Small intestine (tissue), 16 donors: Measurements from ENCODE around the gene ACSF2. TPM values are rescaled to one million over a fixed set of nuclear protein-coding genes. Genes with fewer than 3 reads are reported as not detected.
A peak's percentile ranks its signal among the peaks of the same experiment; 100 is the strongest.

Experiments
- DNase-seq, 2 donors: peaks; one replicate each; pipeline versions ENCODE4 v3.0.0 to v3.0.0-alpha.2; 2013
- FAIRE-seq: peaks from 2 replicates; lab custom pipeline; 2012; peaks lifted over from hg19 to GRCh38; lab: Jason Lieb, UNC
- H3K27ac ChIP-seq, 3 donors: one replicate each; pipeline ENCODE4 v1.5.1; 2013; ENCODE audit warnings: low read length in 2 of 3, mild to moderate bottlenecking in 2 of 3, control low read depth in 1 of 3, inconsistent platforms in 1 of 3, low read depth in 1 of 3, moderate library complexity in 1 of 3
- H3K27me3 ChIP-seq, 3 donors: one replicate each; pipeline ENCODE4 v1.6.1; 2013; ENCODE audit warnings: low read length in 3 of 3, inconsistent platforms in 1 of 3; ENCODE audit not compliant: control insufficient read depth in 3 of 3, insufficient read depth in 3 of 3
- H3K36me3 ChIP-seq, 3 donors: one replicate each; pipeline ENCODE4 v1.6.1; 2013; ENCODE audit warnings: low read length in 3 of 3, inconsistent platforms in 1 of 3, low read depth in 1 of 3, mild to moderate bottlenecking in 1 of 3, moderate library complexity in 1 of 3; ENCODE audit not compliant: control insufficient read depth in 3 of 3, insufficient read depth in 2 of 3
- H3K4me1 ChIP-seq, 3 donors: one replicate each; pipeline ENCODE4 v1.6.1; 2013; ENCODE audit warnings: low read length in 2 of 3, inconsistent platforms in 1 of 3, low read depth in 1 of 3, mild to moderate bottlenecking in 1 of 3, moderate library complexity in 1 of 3; ENCODE audit not compliant: control insufficient read depth in 3 of 3, insufficient read depth in 2 of 3
- H3K4me3 ChIP-seq, 3 donors: one replicate each; pipeline ENCODE4 v1.5.1; 2013; ENCODE audit warnings: low read length in 3 of 3, control low read depth in 1 of 3, inconsistent platforms in 1 of 3, low read depth in 1 of 3, mild to moderate bottlenecking in 1 of 3, moderate library complexity in 1 of 3
- H3K9me3 ChIP-seq, 2 donors: one replicate each; pipeline ENCODE4 v1.6.1; 2013; ENCODE audit warnings: low read depth in 1 of 2, low read length in 1 of 2; ENCODE audit not compliant: control insufficient read depth in 2 of 2, insufficient read depth in 1 of 2
- WGBS, 3 donors: extraction: QIAGEN DNeasy Blood & Tissue Kit; methylation state at CpG; one replicate each; pipeline ENCODE4 v1.1.7; 2013; 5-methylcytosine and 5-hydroxymethylcytosine counted together
- long read RNA-seq, 10 donors: transcript quantifications; one replicate each; lab custom pipeline, GENCODE V29; 2026
- polyA plus RNA-seq, 4 donors: library from polyadenylated mRNA; stranded (reverse) in 3 of 4; unstranded in 1 of 4; fragments of 200-250 nt in 3 of 4; fragments of 120-200 nt in 1 of 4; gene quantifications; one replicate each; pipeline versions ENCODE4 v1.2.1 to v1.2.3, GENCODE V29; 2013
- donor health status: healthy with polysubstance abuse.
- donor health status: control.
- donor health status: control.
- donor health status: Bipolar disorder and iron deficiency.
- donor health status: healthy.

ACSF2 gene
- polyA plus RNA-seq: 100 to 1,000 TPM in 3 of 4 donors, 10 to 100 TPM in 1; 13.5 to 259 (median 117) TPM
- long read RNA-seq, donor 1: 0 reads
- long read RNA-seq, donor 2: 0 reads
- long read RNA-seq, donor 3, partial matches to known transcripts: 9 of 12 reads
- long read RNA-seq, donor 3, other reads (novel, unspliced or antisense): 0 of 12 reads
- long read RNA-seq, donor 4: 0 reads
- long read RNA-seq, donor 5, partial matches to known transcripts: 15 of 15 reads
- long read RNA-seq, donor 5, other reads (novel, unspliced or antisense): 0 of 15 reads
- long read RNA-seq, donor 6, partial matches to known transcripts: 16 of 19 reads
- long read RNA-seq, donor 6, other reads (novel, unspliced or antisense): 0 of 19 reads
- long read RNA-seq, donor 7, partial matches to known transcripts: 21 of 26 reads
- long read RNA-seq, donor 7, other reads (novel, unspliced or antisense): 0 of 26 reads
- long read RNA-seq, donor 8: 0 reads
- long read RNA-seq, donor 9, partial matches to known transcripts: 0 of 1 reads
- long read RNA-seq, donor 9, other reads (novel, unspliced or antisense): 0 of 1 reads
- long read RNA-seq, donor 10, partial matches to known transcripts: 33 of 36 reads
- long read RNA-seq, donor 10, other reads (novel, unspliced or antisense): 0 of 36 reads

GRCh38 chr17:50425682-50426471, at the start of gene ACSF2:
TSS of gene ACSF2 (plus strand) at chr17:50426218. CDS start at chr17:50426262, 44 bp downstream.
- 1 to 2% (median 1%) methylated on average over 38 to 70 of the region's 70 CpGs for WGBS, 3 donors
- Histone ChIP-seq H3K4me1 (peaks cover 6 to 61% (median 9%) of the 10 kb centered on the region in 3 donors), H3K27ac (peak within 1 kb of the TSS; percentile 67 to 83 (median 83)), H3K36me3 (peaks cover 0 to 3% (median 0%) of the 10 kb centered on the region in 3 donors), H3K4me3 (peak within 1 kb of the TSS; percentile 74 to 90 (median 74)), H3K27me3 (no peaks in the 10 kb centered on the region), H3K9me3 (no peaks in the 10 kb centered on the region)
- no peak for FAIRE-seq
- DNase-seq: peak; percentile 75 to 82

GRCh38 chr17:50379351-50380132, 46.5 kb upstream of the ACSF2 start:
- no peak for FAIRE-seq
- Histone ChIP-seq H3K4me1 (no peaks in the 10 kb centered on the region), H3K36me3 (peaks cover 4 to 49% (median 9%) of the 10 kb centered on the region in 3 donors)

GRCh38 chr17:50380369-50381259, 45.4 kb upstream of the ACSF2 start:
- Histone ChIP-seq H3K27ac (no peak overlapping the region), H3K9me3 (no peaks in the 10 kb centered on the region), H3K4me1 (no peaks in the 10 kb centered on the region), H3K4me3 (no peak overlapping the region), H3K36me3 (peaks cover 9 to 58% (median 18%) of the 10 kb centered on the region in 3 donors), H3K27me3 (no peaks in the 10 kb centered on the region)
- DNase-seq (no peak), FAIRE-seq (no peak)
- 88 to 93% (median 90%) methylated on average over 13 of the region's 13 CpGs for WGBS, 3 donors

More at GRCh38 chr17:50379351-50380132, 46.5 kb upstream of the ACSF2 start:
- WGBS, 3 donors: 89 to 97% (median 95%) methylated on average over 6 of the region's 6 CpGs
- H3K4me3 ChIP-seq: no peak overlapping the region
- H3K9me3 ChIP-seq: no peaks in the 10 kb centered on the region
- DNase-seq: no peak
- no peaks in the 10 kb centered on the region for H3K27me3 ChIP-seq
- no peak overlapping the region for H3K27ac ChIP-seq

- H3K36me3 ChIP-seq: peaks cover 11 to 58% (median 19%) of the 10 kb centered on the region in 3 donors
- WGBS, 3 donors: 87 to 95% (median 95%) methylated on average over 7 of the region's 7 CpGs
- FAIRE-seq: no peak
These were observed 44.7 kb upstream of the ACSF2 start for GRCh38 chr17:50381260-50381815.

GRCh38 chr17:50381920-50382319, 44.1 kb upstream of the ACSF2 start:
- FAIRE-seq: no peak
- WGBS, 3 donors: 50 to 57% (median 57%) methylated on average over 3 of the region's 3 CpGs

More at GRCh38 chr17:50381260-50381815, 44.7 kb upstream of the ACSF2 start:
- H3K4me3 ChIP-seq: no peak overlapping the region
- no peaks in the 10 kb centered on the region for H3K4me1 ChIP-seq
- H3K9me3 ChIP-seq: no peaks in the 10 kb centered on the region
- DNase-seq: no peak
- no peak overlapping the region for H3K27ac ChIP-seq
- H3K27me3 ChIP-seq: no peaks in the 10 kb centered on the region

GRCh38 chr17:50382931-50383330, 43.1 kb upstream of the ACSF2 start:
- DNase-seq (no peak), FAIRE-seq (no peak)
- no peaks in the 10 kb centered on the region for H3K4me1 ChIP-seq
- no peaks in the 10 kb centered on the region for H3K27me3 ChIP-seq
- no peaks in the 10 kb centered on the region for H3K9me3 ChIP-seq
- H3K4me3 ChIP-seq: no peak overlapping the region
- H3K36me3 ChIP-seq: peaks cover 21 to 73% (median 28%) of the 10 kb centered on the region in 3 donors
- 93 to 94% (median 93%) methylated on average over 12 of the region's 12 CpGs for WGBS, 3 donors
- H3K27ac ChIP-seq: no peak overlapping the region

More at GRCh38 chr17:50381920-50382319, 44.1 kb upstream of the ACSF2 start:
- H3K27ac ChIP-seq: no peak overlapping the region
- no peak overlapping the region for H3K4me3 ChIP-seq
- no peaks in the 10 kb centered on the region for H3K4me1 ChIP-seq
- H3K36me3 ChIP-seq: peaks cover 16 to 64% (median 21%) of the 10 kb centered on the region in 3 donors
- no peaks in the 10 kb centered on the region for H3K27me3 ChIP-seq
- no peaks in the 10 kb centered on the region for H3K9me3 ChIP-seq
- DNase-seq: no peak

- no peak for FAIRE-seq
- peaks cover 29 to 72% (median 38%) of the 10 kb centered on the region in 3 donors for H3K36me3 ChIP-seq
These were observed 39.5 kb upstream of the ACSF2 start for GRCh38 chr17:50386510-50386909.

More at GRCh38 chr17:50386510-50386909, 39.5 kb upstream of the ACSF2 start:
- DNase-seq: no peak
- H3K4me1 ChIP-seq: no peaks in the 10 kb centered on the region
- H3K27ac ChIP-seq: no peak overlapping the region
- no peaks in the 10 kb centered on the region for H3K27me3 ChIP-seq
- no peak overlapping the region for H3K4me3 ChIP-seq
- 83 to 86% (median 83%) methylated on average over 3 of the region's 3 CpGs for WGBS, 3 donors
- H3K9me3 ChIP-seq: no peaks in the 10 kb centered on the region
